ENCODE measurements around the gene CCDC91. TPM values are rescaled to one million over a fixed set of nuclear protein-coding genes. Genes with fewer than 3 reads are reported as not detected.

The CCDC91 gene
- total RNA-seq, 1 donor from 2014 or later = 51.3 TPM

- Mint-ChIP-seq H3K27ac (no peak overlapping the region), H3K4me1 (ENCODE audit: low read depth) (no peaks in the 10 kb centered on the region), H3K27me3 (no peaks in the 10 kb centered on the region), H3K4me3 (ENCODE audit: low read depth) (no peak overlapping the region), H3K36me3 (ENCODE audit: insufficient read depth) (no peaks in the 10 kb centered on the region), H3K9me3 (ENCODE audit: low read depth) (peaks cover 4% of the 10 kb centered on the region)
- no peak for TF ChIP-seq CTCF (IDR thresholded peaks at IDR 0.05; ENCODE audit: unreplicated experiment)
- no peak for DNase-seq (ENCODE audit: low spot score, unreplicated experiment)
Measured at GRCh38 chr12:28235985-28236384, 45.7 kb downstream of the CCDC91 start.

- Mint-ChIP-seq H3K4me1 (ENCODE audit: low read depth) (peaks cover 4% of the 10 kb centered on the region), H3K27me3 (no peaks in the 10 kb centered on the region), H3K27ac (no peak overlapping the region), H3K4me3 (ENCODE audit: low read depth) (no peak overlapping the region), H3K9me3 (ENCODE audit: low read depth) (peaks cover 10% of the 10 kb centered on the region), H3K36me3 (ENCODE audit: insufficient read depth) (no peaks in the 10 kb centered on the region)
- peak; percentile 25 for TF ChIP-seq CTCF (IDR thresholded peaks at IDR 0.05; ENCODE audit: unreplicated experiment)
- DNase-seq (ENCODE audit: low spot score, unreplicated experiment) = no peak
Measured at GRCh38 chr12:28237423-28237822, 47.2 kb downstream of the CCDC91 start.

- H3K4me3 Mint-ChIP-seq (ENCODE audit: low read depth) = no peak overlapping the region
- no peak for TF ChIP-seq CTCF (IDR thresholded peaks at IDR 0.05; ENCODE audit: unreplicated experiment)
- no peak for DNase-seq (ENCODE audit: low spot score, unreplicated experiment)
- H3K27ac Mint-ChIP-seq = no peak overlapping the region
- H3K4me1 Mint-ChIP-seq (ENCODE audit: low read depth) = peaks cover 4% of the 10 kb centered on the region
- H3K27me3 Mint-ChIP-seq = no peaks in the 10 kb centered on the region
- H3K36me3 Mint-ChIP-seq (ENCODE audit: insufficient read depth) = no peaks in the 10 kb centered on the region
- H3K9me3 Mint-ChIP-seq (ENCODE audit: low read depth) = peaks cover 10% of the 10 kb centered on the region
Measured at GRCh38 chr12:28239918-28240317, 49.7 kb downstream of the CCDC91 start.

GRCh38 chr12:28240853-28241252, 50.6 kb downstream of the CCDC91 start:
- Mint-ChIP-seq H3K9me3 (ENCODE audit: low read depth) (peaks cover 10% of the 10 kb centered on the region), H3K36me3 (ENCODE audit: insufficient read depth) (no peaks in the 10 kb centered on the region), H3K27me3 (no peaks in the 10 kb centered on the region), H3K4me3 (ENCODE audit: low read depth) (no peak overlapping the region), H3K27ac (no peak overlapping the region), H3K4me1 (ENCODE audit: low read depth) (peaks cover 4% of the 10 kb centered on the region)
- TF ChIP-seq CTCF (IDR thresholded peaks at IDR 0.05; ENCODE audit: unreplicated experiment) = no peak
- DNase-seq (ENCODE audit: low spot score, unreplicated experiment) = no peak

- Mint-ChIP-seq H3K9me3 (ENCODE audit: low read depth) (peaks cover 16% of the 10 kb centered on the region), H3K4me3 (ENCODE audit: low read depth) (no peak overlapping the region), H3K4me1 (ENCODE audit: low read depth) (peaks cover 4% of the 10 kb centered on the region), H3K27me3 (no peaks in the 10 kb centered on the region), H3K36me3 (ENCODE audit: insufficient read depth) (no peaks in the 10 kb centered on the region), H3K27ac (peak overlapping the region; percentile 25)
- TF ChIP-seq CTCF (IDR thresholded peaks at IDR 0.05; ENCODE audit: unreplicated experiment) = no peak
- DNase-seq (ENCODE audit: low spot score, unreplicated experiment) = no peak
Measured at GRCh38 chr12:28242129-28242495, 51.9 kb downstream of the CCDC91 start.

Measured in progenitor cell of endocrine pancreas (in vitro differentiated cells).